Left lung (tissue), 10 donors: Measurements from ENCODE around the gene PAPPA. TPM values are rescaled to one million over a fixed set of nuclear protein-coding genes. Genes with fewer than 3 reads are reported as not detected.

Experiments used
- ATAC-seq: fragments of 200-7000 bp; cut with Tn5 transposase; one replicate; pipeline ENCODE4 v1.9.1; 2020; ENCODE audit warnings: moderate library complexity
- DNase-seq, 4 donors: peaks; one replicate each; pipeline ENCODE4 v3.0.0-alpha.2; 2013 to 2020
- H3K27ac ChIP-seq, 2 donors: fragments of 200-600 bp; sonication (generic) in 1 of 2; one replicate each; pipeline versions ENCODE4 v1.5.0 to v1.8.0; 2020 to 2021
- H3K27me3 ChIP-seq, 2 donors: fragments of 200-600 bp; sonication (generic) in 1 of 2; one replicate each; pipeline versions ENCODE4 v1.5.0 to v1.8.0; 2020 to 2021
- H3K36me3 ChIP-seq, 2 donors: fragments of 200-600 bp; sonication (generic) in 1 of 2; one replicate each; pipeline versions ENCODE4 v1.5.0 to v1.8.0; 2020 to 2021
- H3K4me1 ChIP-seq, 2 donors: fragments of 200-600 bp; one replicate each; pipeline ENCODE4 v1.8.0; 2021
- H3K4me3 ChIP-seq, 2 donors: fragments of 200-600 bp; sonication (generic) in 1 of 2; one replicate each; pipeline versions ENCODE4 v1.5.0 to v1.8.0; 2020 to 2021; ENCODE audit warnings: mild to moderate bottlenecking in 1 of 2
- H3K9me3 ChIP-seq, 2 donors: fragments of 200-600 bp; sonication (generic) in 1 of 2; one replicate each; pipeline versions ENCODE4 v1.5.0 to v1.8.0; 2020 to 2021
- intact Hi-C, 2 donors: fragments of 100-400 bp; cut with DNase I; formaldehyde crosslinking; loops; one replicate each; pipeline versions ENCODE4 v1.11.2 to v1.14.2; 2022
- polyA plus RNA-seq, 6 donors: library from polyadenylated mRNA; unstranded; fragments of 120-200 nt; gene quantifications; one replicate each; pipeline ENCODE4 v1.2.1, GENCODE V29; 2013; ENCODE audit not compliant: insufficient read length in 6 of 6
- total RNA-seq, 2 donors: library from RNA; stranded (reverse); fragmentation: NEBNext Ultra II Directional; extraction: Animal tissue kit (Norgen Biotek cat#: 25700); gene quantifications; one replicate each; pipeline ENCODE4 v1.2.1, GENCODE V29; 2021
- TF ChIP-seq, protein P1 (sequence below), 2 donors: fragments of 200-600 bp; sonication (generic) in 1 of 2; IDR thresholded peaks; one replicate each; pipeline versions ENCODE4 v1.5.0 to v1.8.0; 2021; ENCODE audit warnings: antibody characterized with exemption in 2 of 2
- donor health status: DM: no; HTN: yes; CAD: no.
- donor health status: DM: no; HTN: no; CAD: no.

PAPPA gene
- total and polyA plus RNA-seq, 8 donors: 1.1 to 9.8 (median 1.3) TPM

- Histone ChIP-seq H3K4me3 (no peak overlapping the region), H3K27ac (no peak overlapping the region), H3K27me3 (no peaks in the 10 kb centered on the region), H3K9me3 (peaks cover 0 to 7% of the 10 kb centered on the region in 2 donors), H3K36me3 (no peaks in the 10 kb centered on the region), H3K4me1 (peaks cover 0 to 9% of the 10 kb centered on the region in 2 donors)
- DNase-seq (no peak), ATAC-seq (peak; percentile 11)
- intact Hi-C loops: no loop called here
- TF ChIP-seq, protein P1, sequence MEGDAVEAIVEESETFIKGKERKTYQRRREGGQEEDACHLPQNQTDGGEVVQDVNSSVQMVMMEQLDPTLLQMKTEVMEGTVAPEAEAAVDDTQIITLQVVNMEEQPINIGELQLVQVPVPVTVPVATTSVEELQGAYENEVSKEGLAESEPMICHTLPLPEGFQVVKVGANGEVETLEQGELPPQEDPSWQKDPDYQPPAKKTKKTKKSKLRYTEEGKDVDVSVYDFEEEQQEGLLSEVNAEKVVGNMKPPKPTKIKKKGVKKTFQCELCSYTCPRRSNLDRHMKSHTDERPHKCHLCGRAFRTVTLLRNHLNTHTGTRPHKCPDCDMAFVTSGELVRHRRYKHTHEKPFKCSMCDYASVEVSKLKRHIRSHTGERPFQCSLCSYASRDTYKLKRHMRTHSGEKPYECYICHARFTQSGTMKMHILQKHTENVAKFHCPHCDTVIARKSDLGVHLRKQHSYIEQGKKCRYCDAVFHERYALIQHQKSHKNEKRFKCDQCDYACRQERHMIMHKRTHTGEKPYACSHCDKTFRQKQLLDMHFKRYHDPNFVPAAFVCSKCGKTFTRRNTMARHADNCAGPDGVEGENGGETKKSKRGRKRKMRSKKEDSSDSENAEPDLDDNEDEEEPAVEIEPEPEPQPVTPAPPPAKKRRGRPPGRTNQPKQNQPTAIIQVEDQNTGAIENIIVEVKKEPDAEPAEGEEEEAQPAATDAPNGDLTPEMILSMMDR (IDR thresholded peaks at IDR 0.05): no peak
These were observed 298.0 kb downstream of the PAPPA start for GRCh38 chr9:116451500-116452115.
